Measurements from ENCODE around the gene ZNF511.

GRCh38 chr10:133268532-133268931, 40.2 kb upstream of the ZNF511 start:
- no peak for TF ChIP-seq CTCF (conservative IDR thresholded peaks at IDR 0.05)
- TF ChIP-seq EZH2 (IDR thresholded peaks at IDR 0.05; ENCODE audit: low read depth): no peak
